Esophagus squamous epithelium (tissue), 5 donors: Measurements from ENCODE around the gene KRT10. TPM values are rescaled to one million over a fixed set of nuclear protein-coding genes. Genes with fewer than 3 reads are reported as not detected.
"Not testable (repeated sequence)": the region's sequence is repeated elsewhere in the genome, so short reads cannot be mapped to it uniquely, and the experiment has no call there.

ENCODE experiments used
- DNase-seq: peaks from one replicate; lab custom pipeline; 2025; lab: John Stamatoyannopoulos, UW
- H3K27ac ChIP-seq, 4 donors: fragments of 200-600 bp; sonication (generic); one replicate each; pipeline ENCODE4 v1.5.1; 2016 to 2019; ENCODE audit warnings: mild to moderate bottlenecking in 1 of 4
- H3K27me3 ChIP-seq, 4 donors: fragments of 200-600 bp; sonication (generic); 1 replicate in 3 of 4; 2 replicates in 1 of 4; pipeline versions ENCODE4 v1.5.1 to v1.6.0; 2017 to 2021; ENCODE audit warnings: antibody characterized with exemption in 1 of 4
- H3K36me3 ChIP-seq, 3 donors: fragments of 200-600 bp; sonication (generic); one replicate each; pipeline ENCODE4 v1.5.1; 2016 to 2019
- H3K4me1 ChIP-seq, 3 donors: fragments of 200-600 bp; sonication (generic); one replicate each; pipeline ENCODE4 v1.5.1; 2017 to 2019
- H3K4me3 ChIP-seq, 4 donors: fragments of 200-600 bp; sonication (generic); 1 replicate in 3 of 4; 2 replicates in 1 of 4; pipeline ENCODE4 v1.5.1; 2016 to 2019; ENCODE audit warnings: mild to moderate bottlenecking in 2 of 4, moderate library complexity in 1 of 4
- H3K9me3 ChIP-seq, 3 donors: fragments of 200-600 bp; sonication (generic); one replicate each; pipeline ENCODE4 v1.5.1; 2016 to 2019
- POLR2A ChIP-seq, 4 donors: fragments of 450-650 bp; IDR thresholded peaks; one replicate each; pipeline ENCODE4 v1.6.1; 2017; ENCODE audit warnings: antibody characterized with exemption in 4 of 4, mild to moderate bottlenecking in 4 of 4, moderate library complexity in 3 of 4
- WGBS, 2 donors: methylation state at CpG; one replicate each; pipeline ENCODE4 v1.1.5; 2018; 5-methylcytosine and 5-hydroxymethylcytosine counted together
- intact Hi-C: fragments of 100-400 bp; cut with DNase I; formaldehyde crosslinking; loops from one replicate; pipeline ENCODE4 v1.15.0; 2022
- total RNA-seq, 4 donors: library from RNA; depleted of rRNA; stranded (reverse); fragments of >200 nt; gene quantifications; one replicate each; pipeline ENCODE4 v1.1.0, GENCODE V29; 2016
- TF ChIP-seq, protein P1 (sequence below), 6 experiments: fragments of 450-650 bp in 4 of 6; fragments of 200-600 bp in 2 of 6; sonication (generic) in 2 of 6; IDR thresholded peaks; one replicate each; pipeline ENCODE4 v1.5.1; 2016 to 2019; ENCODE audit warnings: antibody characterized with exemption in 6 of 6, mild to moderate bottlenecking in 4 of 6, moderate library complexity in 4 of 6
- donor health status: DM: yes; HTN: yes; CAD: no.

KRT10 gene
- total RNA-seq, 4 donors from 2014 or later: 14.4 to 50.0 (median 33.2) TPM

- Histone ChIP-seq H3K36me3 (no peaks in the 10 kb centered on the region), H3K4me1 (no peaks in the 10 kb centered on the region), H3K27me3 (peaks cover 0 to 14% (median 0%) of the 10 kb centered on the region in 4 donors), H3K4me3 (no peak overlapping the region), H3K9me3 (no peaks in the 10 kb centered on the region), H3K27ac (no peak overlapping the region)
- DNase-seq: no peak
- no peak for TF ChIP-seq POLR2A (IDR thresholded peaks at IDR 0.05)
- TF ChIP-seq, protein P1, sequence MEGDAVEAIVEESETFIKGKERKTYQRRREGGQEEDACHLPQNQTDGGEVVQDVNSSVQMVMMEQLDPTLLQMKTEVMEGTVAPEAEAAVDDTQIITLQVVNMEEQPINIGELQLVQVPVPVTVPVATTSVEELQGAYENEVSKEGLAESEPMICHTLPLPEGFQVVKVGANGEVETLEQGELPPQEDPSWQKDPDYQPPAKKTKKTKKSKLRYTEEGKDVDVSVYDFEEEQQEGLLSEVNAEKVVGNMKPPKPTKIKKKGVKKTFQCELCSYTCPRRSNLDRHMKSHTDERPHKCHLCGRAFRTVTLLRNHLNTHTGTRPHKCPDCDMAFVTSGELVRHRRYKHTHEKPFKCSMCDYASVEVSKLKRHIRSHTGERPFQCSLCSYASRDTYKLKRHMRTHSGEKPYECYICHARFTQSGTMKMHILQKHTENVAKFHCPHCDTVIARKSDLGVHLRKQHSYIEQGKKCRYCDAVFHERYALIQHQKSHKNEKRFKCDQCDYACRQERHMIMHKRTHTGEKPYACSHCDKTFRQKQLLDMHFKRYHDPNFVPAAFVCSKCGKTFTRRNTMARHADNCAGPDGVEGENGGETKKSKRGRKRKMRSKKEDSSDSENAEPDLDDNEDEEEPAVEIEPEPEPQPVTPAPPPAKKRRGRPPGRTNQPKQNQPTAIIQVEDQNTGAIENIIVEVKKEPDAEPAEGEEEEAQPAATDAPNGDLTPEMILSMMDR (IDR thresholded peaks at IDR 0.05): no peak
- WGBS, 2 donors: 86 to 88% methylated on average over 14 of the region's 14 CpGs
- intact Hi-C loops: no loop called here
Observed at GRCh38 chr17:40864661-40865390, 42.4 kb upstream of the KRT10 start.

- no peaks in the 10 kb centered on the region for H3K4me1 ChIP-seq
- intact Hi-C loops: no loop called here
- no peaks in the 10 kb centered on the region for H3K9me3 ChIP-seq
- no peak for DNase-seq
- H3K27ac ChIP-seq: no peak overlapping the region
- H3K36me3 ChIP-seq: no peaks in the 10 kb centered on the region
- TF ChIP-seq, protein P1 (IDR thresholded peaks at IDR 0.05): no peak
- no peak for TF ChIP-seq POLR2A (IDR thresholded peaks at IDR 0.05)
- H3K27me3 ChIP-seq: peaks cover 0 to 13% (median 0%) of the 10 kb centered on the region in 4 donors
- no peak overlapping the region for H3K4me3 ChIP-seq
- WGBS, 2 donors: 71 to 85% methylated on average over 20 to 36 of the region's 39 CpGs
Observed at GRCh38 chr17:40862985-40863733, 40.7 kb upstream of the KRT10 start.

GRCh38 chr17:40859536-40859935, 37.1 kb upstream of the KRT10 start:
- no peak for DNase-seq
- Histone ChIP-seq H3K9me3 (no peaks in the 10 kb centered on the region), H3K36me3 (no peaks in the 10 kb centered on the region), H3K27me3 (peaks cover 0 to 8% (median 0%) of the 10 kb centered on the region in 4 donors), H3K4me3 (no peak overlapping the region), H3K27ac (no peak overlapping the region), H3K4me1 (peaks cover 0 to 17% (median 5%) of the 10 kb centered on the region in 3 donors)
- TF ChIP-seq, protein P1 (IDR thresholded peaks at IDR 0.05): no peak
- no peak for TF ChIP-seq POLR2A (IDR thresholded peaks at IDR 0.05)
- intact Hi-C loops: no loop called here
- WGBS, 2 donors: 56 to 85% methylated on average over 2 of the region's 2 CpGs

GRCh38 chr17:40858667-40859066, 36.3 kb upstream of the KRT10 start:
- H3K36me3 ChIP-seq, H3K27ac ChIP-seq, DNase-seq, H3K4me3 ChIP-seq, H3K9me3 ChIP-seq, H3K27me3 ChIP-seq, intact Hi-C loops: not testable (repeated sequence)
- 92 to 93% methylated on average over 2 of the region's 2 CpGs for WGBS, 2 donors
- peaks cover 0 to 26% (median 7%) of the 10 kb centered on the region in 3 donors for H3K4me1 ChIP-seq

- WGBS, 2 donors: 60 to 64% methylated on average over 5 of the region's 5 CpGs
- Histone ChIP-seq H3K9me3 (no peaks in the 10 kb centered on the region), H3K4me3 (no peak overlapping the region), H3K4me1 (peaks cover 0 to 28% (median 7%) of the 10 kb centered on the region in 3 donors), H3K27me3 (no peaks in the 10 kb centered on the region), H3K27ac (no peak overlapping the region), H3K36me3 (no peaks in the 10 kb centered on the region)
- no peak for DNase-seq
- no peak for TF ChIP-seq POLR2A (IDR thresholded peaks at IDR 0.05)
- TF ChIP-seq, protein P1 (IDR thresholded peaks at IDR 0.05): no peak
- intact Hi-C loops: no loop called here
Observed at GRCh38 chr17:40857535-40857934, 35.1 kb upstream of the KRT10 start.
